MM.1S (cell line): ENCODE results near the gene FSTL1.

ENCODE experiments used
- DNase-seq: peaks from one replicate; pipeline ENCODE4 v3.0.0-alpha.2; 2015
- H2AFZ ChIP-seq: fragments of 300-600 bp; sonication (generic); 2 replicates; pipeline ENCODE4 v1.6.0; 2016; ENCODE audit warnings: antibody characterized with exemption, low read length
- H3F3A ChIP-seq: fragments of 300-600 bp; sonication (generic); 2 replicates; pipeline ENCODE4 v1.6.1; 2016; ENCODE audit warnings: mild to moderate bottlenecking, antibody characterized with exemption, low read length, moderate library complexity, mixed read lengths; ENCODE audit not compliant: insufficient read depth
- H3K27ac ChIP-seq: fragments of 300-600 bp; sonication (generic); 2 replicates; pipeline ENCODE4 v1.5.1; 2016; ENCODE audit warnings: mild to moderate bottlenecking, low read length
- H3K27me3 ChIP-seq: fragments of 300-600 bp; sonication (generic); replicated peaks from 2 replicates; pipeline ENCODE4 v1.6.0; 2016; ENCODE audit warnings: low read length; ENCODE audit not compliant: insufficient read depth
- H3K36me3 ChIP-seq: fragments of 300-600 bp; sonication (generic); replicated peaks from 2 replicates; pipeline ENCODE4 v1.6.1; 2016; ENCODE audit warnings: mild to moderate bottlenecking, low read length, mixed read lengths; ENCODE audit not compliant: insufficient read depth
- H3K4me1 ChIP-seq: fragments of 300-600 bp; sonication (generic); 2 replicates; pipeline ENCODE4 v1.6.1; 2016; ENCODE audit warnings: low read length, mixed read lengths
- H3K4me2 ChIP-seq: fragments of 300-600 bp; sonication (generic); 2 replicates; pipeline ENCODE4 v1.6.0; 2016; ENCODE audit warnings: low read depth, low read length
- H3K4me3 ChIP-seq: fragments of 300-600 bp; sonication (generic); 2 replicates; pipeline ENCODE4 v1.5.1; 2016; ENCODE audit warnings: low read length, mixed read lengths
- H3K79me2 ChIP-seq: fragments of 300-600 bp; sonication (generic); 2 replicates; pipeline ENCODE4 v1.6.1; 2016; ENCODE audit warnings: mixed run types, low read length, mixed read lengths
- H3K9ac ChIP-seq: fragments of 300-600 bp; sonication (generic); 2 replicates; pipeline ENCODE4 v1.6.1; 2016; ENCODE audit warnings: low read length, mixed read lengths
- H3K9me2 ChIP-seq: fragments of 300-600 bp; sonication (generic); replicated peaks from 2 replicates; pipeline ENCODE4 v1.6.1; 2016; ENCODE audit warnings: mild to moderate bottlenecking, low read length, mixed read lengths; ENCODE audit not compliant: insufficient read depth
- H3K9me3 ChIP-seq: fragments of 300-600 bp; sonication (generic); replicated peaks from 2 replicates; pipeline ENCODE4 v1.6.1; 2016; ENCODE audit warnings: mild to moderate bottlenecking, low read length, mixed read lengths; ENCODE audit not compliant: insufficient read depth
- H4K20me1 ChIP-seq: fragments of 300-600 bp; sonication (generic); 2 replicates; pipeline ENCODE4 v1.6.1; 2016; ENCODE audit warnings: mild to moderate bottlenecking, low read length, moderate library complexity, mixed read lengths; ENCODE audit not compliant: insufficient read depth
- EZH2 ChIP-seq: fragments of 300-600 bp; sonication (generic); optimal IDR thresholded peaks from 2 replicates; pipeline ENCODE3; 2017; ENCODE audit warnings: low read depth, mild to moderate bottlenecking, antibody characterized with exemption, low read length, mixed read lengths
- EZH2phosphoT487 ChIP-seq: fragments of 300-600 bp; sonication (generic); IDR thresholded peaks from 2 replicates; pipeline ENCODE4 v1.6.1; 2018; ENCODE audit warnings: antibody characterized with exemption, low read length
- TF ChIP-seq, protein P1 (sequence below): fragments of 300-600 bp; sonication (generic); IDR thresholded peaks from 2 replicates; pipeline ENCODE4 v1.5.1; 2016; ENCODE audit warnings: antibody characterized with exemption, low read length, mixed read lengths

The FSTL1 gene

DNA sequence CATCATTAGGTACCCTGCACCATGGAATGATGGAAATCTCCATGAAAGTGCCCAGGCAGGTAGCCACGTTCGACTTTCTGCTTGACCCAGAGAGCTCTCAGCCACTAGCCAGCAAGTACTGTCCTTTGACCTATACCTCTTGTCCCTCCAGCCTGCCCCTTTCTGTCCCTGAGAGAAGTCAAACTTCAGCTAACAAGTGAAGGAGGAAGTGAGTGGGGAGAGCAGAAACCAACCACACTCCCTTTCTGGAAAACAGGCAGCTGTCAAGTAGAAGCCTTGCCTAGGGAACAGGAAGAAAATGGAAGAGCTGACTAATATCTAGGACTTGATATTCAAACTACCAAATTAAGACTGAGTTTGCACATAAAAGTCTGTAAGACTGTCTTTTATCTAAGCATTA lies 30.3 kb upstream of the FSTL1 start:
- DNase-seq: no peak
- no peak overlapping the region for H2AFZ ChIP-seq
- H4K20me1 ChIP-seq: no peaks in the 10 kb centered on the region
- H3F3A ChIP-seq: no peaks in the 10 kb centered on the region
- H3K4me1 ChIP-seq: no peaks in the 10 kb centered on the region
- no peaks in the 10 kb centered on the region for H3K36me3 ChIP-seq
- no peak overlapping the region for H3K9ac ChIP-seq
- H3K9me2 ChIP-seq: no peaks in the 10 kb centered on the region
- H3K9me3 ChIP-seq: no peaks in the 10 kb centered on the region
- H3K4me2 ChIP-seq: no peak overlapping the region
- no peak overlapping the region for H3K27ac ChIP-seq
- H3K4me3 ChIP-seq: no peak overlapping the region
- H3K27me3 ChIP-seq: no peaks in the 10 kb centered on the region
- TF ChIP-seq EZH2phosphoT487: no peak
- no peak for TF ChIP-seq EZH2
- TF ChIP-seq, protein P1, sequence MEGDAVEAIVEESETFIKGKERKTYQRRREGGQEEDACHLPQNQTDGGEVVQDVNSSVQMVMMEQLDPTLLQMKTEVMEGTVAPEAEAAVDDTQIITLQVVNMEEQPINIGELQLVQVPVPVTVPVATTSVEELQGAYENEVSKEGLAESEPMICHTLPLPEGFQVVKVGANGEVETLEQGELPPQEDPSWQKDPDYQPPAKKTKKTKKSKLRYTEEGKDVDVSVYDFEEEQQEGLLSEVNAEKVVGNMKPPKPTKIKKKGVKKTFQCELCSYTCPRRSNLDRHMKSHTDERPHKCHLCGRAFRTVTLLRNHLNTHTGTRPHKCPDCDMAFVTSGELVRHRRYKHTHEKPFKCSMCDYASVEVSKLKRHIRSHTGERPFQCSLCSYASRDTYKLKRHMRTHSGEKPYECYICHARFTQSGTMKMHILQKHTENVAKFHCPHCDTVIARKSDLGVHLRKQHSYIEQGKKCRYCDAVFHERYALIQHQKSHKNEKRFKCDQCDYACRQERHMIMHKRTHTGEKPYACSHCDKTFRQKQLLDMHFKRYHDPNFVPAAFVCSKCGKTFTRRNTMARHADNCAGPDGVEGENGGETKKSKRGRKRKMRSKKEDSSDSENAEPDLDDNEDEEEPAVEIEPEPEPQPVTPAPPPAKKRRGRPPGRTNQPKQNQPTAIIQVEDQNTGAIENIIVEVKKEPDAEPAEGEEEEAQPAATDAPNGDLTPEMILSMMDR: no peak
- no peaks in the 10 kb centered on the region for H3K79me2 ChIP-seq

DNA sequence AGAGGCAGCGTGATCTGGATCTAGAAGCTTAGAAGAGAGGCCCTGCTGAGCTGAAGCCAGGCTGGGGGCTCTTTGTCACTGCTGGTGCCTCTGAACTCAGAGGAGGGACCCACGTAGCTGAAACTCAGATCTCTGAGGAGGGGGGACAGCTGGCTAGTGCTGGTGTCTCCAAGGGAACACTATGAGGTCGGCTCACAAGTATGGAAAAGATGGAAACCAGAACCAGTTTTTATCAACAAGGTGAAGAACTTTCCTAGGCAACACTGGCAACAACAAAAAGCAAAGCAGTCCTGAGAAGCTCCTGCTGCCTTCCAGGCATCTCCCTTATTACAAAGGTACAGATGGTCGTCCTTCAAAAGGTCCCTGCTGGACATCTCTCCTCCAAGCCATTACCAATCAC lies 27.0 kb upstream of the FSTL1 start:
- H3K79me2 ChIP-seq: no peaks in the 10 kb centered on the region

DNA sequence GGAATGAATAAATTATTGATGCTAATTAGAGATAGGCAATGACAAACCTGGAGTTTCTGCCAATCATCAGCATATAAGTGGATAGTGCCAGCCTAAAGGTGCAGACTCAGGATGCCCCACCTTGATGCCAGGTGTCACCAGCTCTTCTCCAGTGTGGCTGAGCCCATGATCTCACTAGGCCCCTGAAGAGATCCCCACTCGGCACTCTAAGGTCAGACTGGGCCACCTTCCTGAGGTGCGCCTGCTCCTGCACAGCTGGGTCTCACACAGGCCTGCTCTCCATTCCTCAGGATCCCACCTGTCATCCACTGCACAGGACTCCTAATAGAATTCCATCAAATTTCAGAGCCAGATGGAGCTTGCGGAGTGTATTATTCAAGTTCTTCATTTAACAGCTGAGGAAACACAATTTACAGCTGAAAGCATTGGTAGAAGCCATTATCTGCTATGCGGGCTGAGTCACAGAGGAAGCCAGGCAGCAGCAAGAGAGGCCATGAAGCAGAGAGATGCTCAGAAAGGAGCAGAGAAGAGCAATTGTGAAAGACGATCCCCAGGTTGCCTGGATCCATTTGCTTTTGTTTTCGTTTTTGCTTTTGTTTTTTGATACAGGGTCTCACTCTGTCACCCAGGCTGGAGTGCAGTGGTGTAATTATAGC lies 25.1 kb upstream of the FSTL1 start:
- Histone ChIP-seq H3K79me2 (no peaks in the 10 kb centered on the region), H3K9me3 (no peaks in the 10 kb centered on the region), H2AFZ (no peak overlapping the region), H3K9me2 (no peaks in the 10 kb centered on the region), H3K4me1 (no peaks in the 10 kb centered on the region), H3K27ac (no peak overlapping the region), H3K4me3 (no peak overlapping the region), H3K36me3 (no peaks in the 10 kb centered on the region), H4K20me1 (no peaks in the 10 kb centered on the region), H3F3A (no peaks in the 10 kb centered on the region), H3K4me2 (no peak overlapping the region), H3K27me3 (no peaks in the 10 kb centered on the region), H3K9ac (no peak overlapping the region)
- TF ChIP-seq EZH2phosphoT487 (no peak), EZH2 (no peak)
- TF ChIP-seq, protein P1: no peak
- no peak for DNase-seq

More for the DNA sequence above, 27.0 kb upstream of the FSTL1 start:
- no peak for TF ChIP-seq EZH2
- TF ChIP-seq, protein P1: no peak
- no peaks in the 10 kb centered on the region for H3K36me3 ChIP-seq
- H3K9ac ChIP-seq: no peak overlapping the region
- no peak for DNase-seq
- H3K27ac ChIP-seq: no peak overlapping the region
- no peaks in the 10 kb centered on the region for H3K4me1 ChIP-seq
- H3K4me3 ChIP-seq: no peak overlapping the region
- H3F3A ChIP-seq: no peaks in the 10 kb centered on the region
- no peaks in the 10 kb centered on the region for H3K9me3 ChIP-seq
- no peak overlapping the region for H3K4me2 ChIP-seq
- H3K9me2 ChIP-seq: no peaks in the 10 kb centered on the region
- no peaks in the 10 kb centered on the region for H3K27me3 ChIP-seq
- no peak overlapping the region for H2AFZ ChIP-seq
- no peaks in the 10 kb centered on the region for H4K20me1 ChIP-seq
